ENCODE measurements around the gene UPK3BL2. TPM values are rescaled to one million over a fixed set of nuclear protein-coding genes. Genes with fewer than 3 reads are reported as not detected.
"Not testable (repeated sequence)": the region's sequence is repeated elsewhere in the genome, so short reads cannot be mapped to it uniquely, and the experiment has no call there.

The UPK3BL2 gene
- total and polyA plus RNA-seq, 2 of the 13 experiments (the other 11 are each of a cell fraction or from before 2014, with no cell fraction given), result 2.4 to 8.9 TPM

- intact Hi-C loops (cut with micrococcal nuclease; ENCODE audit: unreplicated experiment); H3K9ac ChIP-seq (ENCODE audit: insufficient read depth, low read depth, low read length); BruUV-seq (replicated peaks); H3K79me2 ChIP-seq (ENCODE audit: insufficient read depth, low read length); H3K4me3 ChIP-seq (replicated peaks in 1 of 3; ENCODE audit: insufficient read depth in 1 of 3, low read depth in 2 of 3, low read length in 3 of 3); H3K27me3 ChIP-seq (ENCODE audit: control insufficient read depth in 1 of 2, insufficient read depth in 2 of 2, low read length in 2 of 2); H4K20me1 ChIP-seq (ENCODE audit: insufficient read depth, low read length); H3K36me3 ChIP-seq (replicated peaks in 1 of 2; ENCODE audit: control insufficient read depth in 1 of 2, insufficient read depth in 2 of 2, low read length in 2 of 2); CTCF ChIA-PET (ENCODE audit: low intra/inter-chr PET ratio, low total read pairs); H3K4me1 ChIP-seq (ENCODE audit: insufficient read depth, low read length); in situ Hi-C loops (cut with HindIII; ENCODE audit: extremely low pct_ligation_motif_present, low pct_unique_long_range_greater_than_20kb); DNase-seq (ENCODE audit: low spot score); H2AFZ ChIP-seq (ENCODE audit: low read length); ATAC-seq; H3K4me2 ChIP-seq (ENCODE audit: low read depth, low read length); POLR2A ChIA-PET; FAIRE-seq; H3K27ac ChIP-seq (ENCODE audit: extremely low read length, insufficient read depth, low read length); H3K9me3 ChIP-seq (ENCODE audit: low read length): not testable (repeated sequence)
- 73% methylated on average over 1 of the region's 8 CpGs for WGBS (ENCODE audit: low lambda C conversion rate)
Observed at GRCh38 chr7:102527182-102527581, 16.3 kb downstream of the UPK3BL2 start.

- POLR2A ChIA-PET; DNase-seq (ENCODE audit: low spot score); in situ Hi-C loops (cut with HindIII; ENCODE audit: extremely low pct_ligation_motif_present, low pct_unique_long_range_greater_than_20kb); H3K36me3 ChIP-seq (replicated peaks in 1 of 2; ENCODE audit: control insufficient read depth in 1 of 2, insufficient read depth in 2 of 2, low read length in 2 of 2); BruUV-seq (replicated peaks); intact Hi-C loops (cut with micrococcal nuclease; ENCODE audit: unreplicated experiment); H3K27ac ChIP-seq (ENCODE audit: extremely low read length, insufficient read depth, low read length); H3K4me1 ChIP-seq (ENCODE audit: insufficient read depth, low read length); H3K9me3 ChIP-seq (ENCODE audit: low read length); H3K4me3 ChIP-seq (replicated peaks in 1 of 3; ENCODE audit: insufficient read depth in 1 of 3, low read depth in 2 of 3, low read length in 3 of 3); H3K27me3 ChIP-seq (ENCODE audit: control insufficient read depth in 1 of 2, insufficient read depth in 2 of 2, low read length in 2 of 2); H3K9ac ChIP-seq (ENCODE audit: insufficient read depth, low read depth, low read length); H3K4me2 ChIP-seq (ENCODE audit: low read depth, low read length); CTCF ChIA-PET (ENCODE audit: low intra/inter-chr PET ratio, low total read pairs); H3K79me2 ChIP-seq (ENCODE audit: insufficient read depth, low read length); FAIRE-seq; H4K20me1 ChIP-seq (ENCODE audit: insufficient read depth, low read length); H2AFZ ChIP-seq (ENCODE audit: low read length): not testable (repeated sequence)
- WGBS (ENCODE audit: low lambda C conversion rate), result no CpG with 5 or more reads among the region's 2 CpGs
- peak; percentile 10 for ATAC-seq
Observed at GRCh38 chr7:102524803-102525202, 18.7 kb downstream of the UPK3BL2 start.

- BruUV-seq (replicated peaks); H2AFZ ChIP-seq (ENCODE audit: low read length); H3K27ac ChIP-seq (ENCODE audit: extremely low read length, insufficient read depth, low read length); H3K9ac ChIP-seq (ENCODE audit: insufficient read depth, low read depth, low read length); H3K79me2 ChIP-seq (ENCODE audit: insufficient read depth, low read length); DNase-seq (ENCODE audit: low spot score); CTCF ChIA-PET (ENCODE audit: low intra/inter-chr PET ratio, low total read pairs); H3K9me3 ChIP-seq (ENCODE audit: low read length); H3K4me3 ChIP-seq (replicated peaks in 1 of 3; ENCODE audit: insufficient read depth in 1 of 3, low read depth in 2 of 3, low read length in 3 of 3); in situ Hi-C loops (cut with HindIII; ENCODE audit: extremely low pct_ligation_motif_present, low pct_unique_long_range_greater_than_20kb); POLR2A ChIA-PET; H3K27me3 ChIP-seq (ENCODE audit: control insufficient read depth in 1 of 2, insufficient read depth in 2 of 2, low read length in 2 of 2); FAIRE-seq; H3K36me3 ChIP-seq (replicated peaks in 1 of 2; ENCODE audit: control insufficient read depth in 1 of 2, insufficient read depth in 2 of 2, low read length in 2 of 2); H4K20me1 ChIP-seq (ENCODE audit: insufficient read depth, low read length); intact Hi-C loops (cut with micrococcal nuclease; ENCODE audit: unreplicated experiment); H3K4me1 ChIP-seq (ENCODE audit: insufficient read depth, low read length); H3K4me2 ChIP-seq (ENCODE audit: low read depth, low read length); ATAC-seq: not testable (repeated sequence)
- 36% methylated on average over 4 of the region's 5 CpGs for WGBS (ENCODE audit: low lambda C conversion rate)
Observed at GRCh38 chr7:102520797-102521196, 22.7 kb downstream of the UPK3BL2 start.

GRCh38 chr7:102517550-102518147, 25.8 kb downstream of the UPK3BL2 start, which contains the start of gene RASA4B:
Gene RASA4B, minus strand, starts transcription at chr7:102517777. Its CDS starts 67 bp downstream, at chr7:102517710.
- in situ Hi-C loops (cut with HindIII; ENCODE audit: extremely low pct_ligation_motif_present, low pct_unique_long_range_greater_than_20kb); H3K27me3 ChIP-seq (ENCODE audit: control insufficient read depth in 1 of 2, insufficient read depth in 2 of 2, low read length in 2 of 2); H3K9ac ChIP-seq (ENCODE audit: insufficient read depth, low read depth, low read length); H2AFZ ChIP-seq (ENCODE audit: low read length); BruUV-seq (replicated peaks); H3K9me3 ChIP-seq (ENCODE audit: low read length); FAIRE-seq; H3K27ac ChIP-seq (ENCODE audit: extremely low read length, insufficient read depth, low read length); H4K20me1 ChIP-seq (ENCODE audit: insufficient read depth, low read length); H3K4me2 ChIP-seq (ENCODE audit: low read depth, low read length); POLR2A ChIA-PET; intact Hi-C loops (cut with micrococcal nuclease; ENCODE audit: unreplicated experiment); H3K36me3 ChIP-seq (replicated peaks in 1 of 2; ENCODE audit: control insufficient read depth in 1 of 2, insufficient read depth in 2 of 2, low read length in 2 of 2); CTCF ChIA-PET (ENCODE audit: low intra/inter-chr PET ratio, low total read pairs); H3K4me1 ChIP-seq (ENCODE audit: insufficient read depth, low read length); DNase-seq (ENCODE audit: low spot score); H3K4me3 ChIP-seq (replicated peaks in 1 of 3; ENCODE audit: insufficient read depth in 1 of 3, low read depth in 2 of 3, low read length in 3 of 3); H3K79me2 ChIP-seq (ENCODE audit: insufficient read depth, low read length): not testable (repeated sequence)
- no CpG with 5 or more reads among the region's 61 CpGs for WGBS (ENCODE audit: low lambda C conversion rate)
- peak; percentile 85 for ATAC-seq

Measured in HepG2 (cell line).